H4 (cell line): ENCODE results near the gene OR2L2. TPM values are rescaled to one million over a fixed set of nuclear protein-coding genes. Genes with fewer than 3 reads are reported as not detected.
"Not testable (repeated sequence)": the region's sequence is repeated elsewhere in the genome, so short reads cannot be mapped to it uniquely, and the experiment has no call there.

Experiments
- DNase-seq: peaks from one replicate; pipeline ENCODE4 v3.0.0-alpha.2; 2015; ENCODE audit warnings: low spot score
- total RNA-seq: library from RNA; depleted of rRNA; stranded (reverse); fragments of >200 nt; shearing (Covaris generic); gene quantifications from 2 replicates; pipeline ENCODE4 v1.2.3, GENCODE V29; 2014; rRNA removed

Gene OR2L2
- not detected in 2 replicates for total RNA-seq

GRCh38 chr1:248029770-248030169 is at the start of gene OR2L2:
Gene OR2L2 (plus strand): TSS chr1:248030070. CDS start chr1:248038268, 8,198 bp downstream.
- no peak for DNase-seq

GRCh38 chr1:247992986-247993385 is 36.9 kb upstream of the OR2L2 start:
- no peak for DNase-seq

- DNase-seq, result no peak
Observed at GRCh38 chr1:247998811-247999210, 31.1 kb upstream of the OR2L2 start.

- no peak for DNase-seq
Observed at GRCh38 chr1:248000169-248000568, 29.7 kb upstream of the OR2L2 start.

- DNase-seq, result no peak
Observed at GRCh38 chr1:248007778-248008177, 22.1 kb upstream of the OR2L2 start.

GRCh38 chr1:248009681-248010080 is 20.2 kb upstream of the OR2L2 start:
- DNase-seq, result no peak

- no peak for DNase-seq
Observed at GRCh38 chr1:248013229-248013710, 16.6 kb upstream of the OR2L2 start, which contains the start of gene OR2L5. Gene OR2L5 (plus strand): TSS chr1:248013660. CDS start chr1:248021948, 8,288 bp downstream.

- DNase-seq, result no peak
Observed at GRCh38 chr1:248015803-248016202, 14.1 kb upstream of the OR2L2 start.

GRCh38 chr1:248045209-248045608 is 15.3 kb downstream of the OR2L2 start:
- DNase-seq, result no peak

GRCh38 chr1:248046536-248046935 is 16.7 kb downstream of the OR2L2 start, which contains the start of gene OR2L3:
Gene OR2L3 (plus strand): TSS chr1:248046836. CDS start chr1:248060682, 13,846 bp downstream.
- no peak for DNase-seq

GRCh38 chr1:248047008-248047407 is 17.1 kb downstream of the OR2L2 start:
- no peak for DNase-seq

- no peak for DNase-seq
Observed at GRCh38 chr1:248054671-248055070, 24.8 kb downstream of the OR2L2 start.

- no peak for DNase-seq
Observed at GRCh38 chr1:248055261-248055660, 25.4 kb downstream of the OR2L2 start.

GRCh38 chr1:248065071-248065470 is 35.2 kb downstream of the OR2L2 start:
- DNase-seq, result no peak

- no peak for DNase-seq
Observed at GRCh38 chr1:248065604-248066003, 35.7 kb downstream of the OR2L2 start.

GRCh38 chr1:248083864-248084263 is 54.0 kb downstream of the OR2L2 start:
- DNase-seq, result not testable (repeated sequence)

Other genes with a start within 250 kb of the OR2L2 start
- gene OR14A16, start 206.0 kb upstream of the OR2L2 start, total RNA-seq, result not detected in 2 replicates
- not detected in 2 replicates for gene OR11L1, start 188.2 kb upstream of the OR2L2 start, total RNA-seq
- not detected in 2 replicates for gene TRIM58, start 172.9 kb upstream of the OR2L2 start, total RNA-seq
- not detected in 2 replicates for gene OR2W3, start 134.5 kb upstream of the OR2L2 start, total RNA-seq
- gene OR2T8, start 109.8 kb upstream of the OR2L2 start, total RNA-seq, result 0.21 TPM in 1 of 2 replicates, not detected in the other
- gene OR2AJ1, start 105.2 kb upstream of the OR2L2 start, total RNA-seq, result not detected in 2 replicates
- not detected in 2 replicates for gene OR2L8, start 81.2 kb upstream of the OR2L2 start, total RNA-seq
- not detected in 2 replicates for gene OR2AK2, start 64.8 kb upstream of the OR2L2 start, total RNA-seq
- not detected in 2 replicates for gene OR2L5, start 16.4 kb upstream of the OR2L2 start, total RNA-seq
- gene OR2L3, start 16.8 kb downstream of the OR2L2 start, total RNA-seq, result not detected in 2 replicates
- 0.12 TPM in 1 of 2 replicates, not detected in the other for gene OR2L13, start 65.1 kb downstream of the OR2L2 start, total RNA-seq
- gene OR2M5, start 115.1 kb downstream of the OR2L2 start, total RNA-seq, result not detected in 2 replicates
- gene OR2M2, start 144.8 kb downstream of the OR2L2 start, total RNA-seq, result not detected in 2 replicates
- 0.04 TPM in 1 of 2 replicates, not detected in the other for gene OR2M3, start 167.2 kb downstream of the OR2L2 start, total RNA-seq
- not detected in 2 replicates for gene OR2M4, start 201.3 kb downstream of the OR2L2 start, total RNA-seq
- gene OR2T33, start 247.9 kb downstream of the OR2L2 start, total RNA-seq, result 0.79 TPM in 1 of 2 replicates, not detected in the other